Esophagus mucosa (tissue), 1 donor: ENCODE results near the gene GAS2L1. TPM values are rescaled to one million over a fixed set of nuclear protein-coding genes. Genes with fewer than 3 reads are reported as not detected.

Experiments
- ATAC-seq: fragments of 200-7000 bp; cut with Tn5 transposase; one replicate; pipeline ENCODE4 v1.9.1; 2020
- total RNA-seq: library from RNA; stranded (reverse); gene quantifications from one replicate; pipeline ENCODE4 v1.2.4, GENCODE V29; 2023
- donor health status: DM: yes; HTN: yes; CAD: no.

Gene GAS2L1
- total RNA-seq, 1 donor from 2014 or later = 27.7 TPM

DNA sequence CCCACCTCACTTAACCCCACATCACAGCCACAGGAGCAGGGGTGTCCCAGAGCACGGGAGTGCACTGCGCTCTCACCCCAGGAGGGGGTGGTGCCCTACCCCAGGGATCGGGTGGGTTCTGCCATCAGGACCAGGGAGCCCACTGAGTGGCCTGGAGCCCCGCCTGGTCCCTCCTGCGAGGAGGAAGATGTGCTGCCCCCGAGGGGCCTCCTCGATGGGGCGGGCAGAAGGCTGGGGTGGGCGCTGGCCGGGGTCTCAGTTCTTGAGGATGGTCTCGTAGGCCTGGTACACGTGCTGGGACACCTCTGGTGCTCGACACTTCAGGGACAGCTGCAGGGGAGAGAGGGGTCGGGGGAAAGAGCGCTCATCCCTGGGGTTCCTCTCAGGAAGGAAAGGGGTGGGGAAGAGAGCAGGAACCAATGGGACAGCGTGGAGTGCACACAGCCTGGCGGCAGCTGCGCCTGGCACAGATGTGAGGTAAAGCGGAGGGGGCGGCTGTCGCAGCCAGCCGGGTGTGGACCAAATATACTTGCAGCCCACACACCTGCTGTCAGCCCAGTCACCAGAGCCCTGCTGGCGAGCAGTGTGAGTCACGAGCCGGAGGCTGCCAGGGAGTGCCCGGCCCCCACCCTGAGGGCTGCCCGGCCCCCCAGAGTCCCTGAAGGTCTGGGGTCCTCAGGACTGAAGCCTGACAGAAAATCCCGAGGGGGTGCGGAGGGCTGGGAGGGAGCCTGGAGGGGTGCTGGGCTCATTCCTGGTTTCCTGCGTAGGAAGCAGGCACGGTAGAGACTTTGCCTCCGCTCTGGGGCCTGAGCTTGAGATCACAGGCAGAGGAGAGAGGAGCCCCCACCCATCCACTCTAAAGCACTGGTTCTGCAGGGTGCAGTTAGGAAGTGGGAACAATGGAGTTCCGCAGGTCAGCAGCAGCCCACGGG is 22.4 kb downstream of the GAS2L1 start:
- no peak for ATAC-seq

DNA sequence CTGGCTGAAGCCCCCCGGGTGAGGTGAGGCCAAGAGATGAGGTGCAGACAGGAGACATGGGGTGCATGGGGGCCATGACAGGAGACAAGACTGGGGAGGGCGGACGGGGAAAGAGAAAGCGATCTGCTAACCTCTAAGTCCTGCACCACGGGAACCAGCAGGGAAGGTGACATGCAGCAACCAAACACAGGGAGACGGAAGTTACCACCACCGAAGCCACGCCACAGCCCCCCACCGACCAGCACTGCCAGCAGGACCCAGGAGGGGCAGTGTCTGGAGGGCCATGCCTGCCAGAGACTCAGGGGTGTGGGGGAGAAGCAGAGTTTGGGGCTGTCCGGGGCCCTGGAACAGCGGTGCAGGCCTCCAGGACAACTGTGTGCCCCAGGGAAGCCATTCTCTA is 23.1 kb downstream of the GAS2L1 start:
- no peak for ATAC-seq

DNA sequence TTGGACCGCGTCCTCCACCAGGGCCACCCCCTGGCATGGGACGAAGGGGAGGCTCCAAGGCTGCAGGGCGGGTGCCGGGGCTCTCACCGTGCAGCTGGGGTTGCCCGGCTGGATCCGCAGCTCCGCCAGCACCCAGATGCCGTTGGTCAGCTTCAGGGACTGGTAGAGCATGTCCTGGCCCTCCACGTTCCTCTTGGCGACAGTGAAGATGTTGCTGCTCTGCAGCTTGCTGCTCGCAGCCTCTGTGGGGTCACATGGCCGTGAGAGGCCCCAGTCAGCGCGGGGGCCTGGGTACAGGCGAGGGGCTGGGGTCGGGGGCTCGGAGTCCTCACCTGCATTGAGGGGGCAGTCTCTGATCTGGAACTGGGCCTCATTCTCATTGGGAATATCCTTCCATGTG is 23.8 kb downstream of the GAS2L1 start:
- no peak for ATAC-seq

DNA sequence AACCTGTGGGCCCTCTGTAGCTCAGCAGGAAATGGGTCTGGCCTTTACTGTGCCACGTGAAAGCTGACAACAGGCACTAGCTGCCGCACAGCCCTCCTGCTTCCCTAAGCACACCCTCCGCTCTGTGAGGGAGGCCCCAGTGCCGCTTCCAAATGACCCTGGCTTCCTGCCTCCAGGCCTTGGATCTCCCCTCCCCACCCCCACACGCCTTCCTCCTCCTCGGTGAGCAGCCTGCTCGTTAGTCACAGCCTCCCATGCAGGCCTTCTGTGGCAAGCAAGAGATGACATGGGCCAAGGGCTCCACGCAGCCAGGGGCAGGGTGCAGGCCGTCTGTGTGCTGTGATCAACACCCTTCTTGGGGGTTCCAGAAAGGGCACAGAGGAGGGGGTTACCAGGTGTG is 24.3 kb downstream of the GAS2L1 start:
- no peak for ATAC-seq

DNA sequence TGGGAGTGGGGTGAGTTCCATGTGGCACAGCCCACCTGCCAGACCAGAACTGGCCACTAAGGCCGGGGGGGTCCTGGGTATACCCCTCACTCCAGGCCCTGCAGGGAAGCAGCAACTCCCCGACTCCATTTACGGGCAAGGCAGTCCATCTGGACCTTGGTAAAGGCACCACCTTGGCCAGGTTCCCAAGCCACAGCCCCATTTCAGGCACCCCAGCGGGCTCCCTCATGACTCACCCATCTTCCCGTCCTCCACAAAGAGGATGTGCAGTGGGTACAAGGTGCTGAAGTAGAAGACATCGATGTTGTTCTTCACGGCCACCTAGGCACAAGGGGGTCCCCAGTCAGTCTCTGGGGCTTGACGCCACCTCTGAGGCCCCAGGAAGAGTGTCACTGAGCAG is 24.8 kb downstream of the GAS2L1 start:
- ATAC-seq = no peak

DNA sequence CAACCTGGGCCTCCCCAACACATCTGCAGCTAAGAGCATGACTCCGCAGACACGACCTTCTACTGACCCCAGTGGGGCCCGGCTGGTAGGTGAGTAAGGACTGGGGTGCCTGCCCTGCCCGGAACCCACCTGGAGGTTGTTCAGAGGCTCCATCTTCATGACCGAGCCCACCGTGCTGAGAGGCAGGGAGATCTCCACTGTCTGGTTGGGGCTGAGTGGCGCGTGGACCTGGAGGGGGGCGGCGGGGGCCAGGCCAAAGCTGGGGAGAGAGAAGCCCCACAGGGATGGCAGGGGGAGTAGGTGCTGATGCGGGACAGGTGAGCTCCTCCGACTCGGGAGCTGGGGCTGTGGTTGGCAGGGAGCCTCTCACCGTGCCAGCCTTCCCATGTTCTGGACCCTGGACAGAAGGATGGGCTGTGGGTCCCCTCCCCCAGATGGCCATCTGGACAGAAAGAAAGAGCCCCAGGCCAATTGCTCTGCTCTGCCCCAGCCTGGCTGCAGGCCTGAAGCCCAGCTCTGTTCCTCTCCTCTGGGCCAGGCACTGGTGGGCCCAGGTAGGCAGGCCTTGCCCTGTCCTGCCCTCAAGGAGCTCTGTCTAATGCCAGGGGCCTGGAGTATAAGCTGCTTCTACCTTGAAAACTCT is 25.3 kb downstream of the GAS2L1 start:
- ATAC-seq = no peak

DNA sequence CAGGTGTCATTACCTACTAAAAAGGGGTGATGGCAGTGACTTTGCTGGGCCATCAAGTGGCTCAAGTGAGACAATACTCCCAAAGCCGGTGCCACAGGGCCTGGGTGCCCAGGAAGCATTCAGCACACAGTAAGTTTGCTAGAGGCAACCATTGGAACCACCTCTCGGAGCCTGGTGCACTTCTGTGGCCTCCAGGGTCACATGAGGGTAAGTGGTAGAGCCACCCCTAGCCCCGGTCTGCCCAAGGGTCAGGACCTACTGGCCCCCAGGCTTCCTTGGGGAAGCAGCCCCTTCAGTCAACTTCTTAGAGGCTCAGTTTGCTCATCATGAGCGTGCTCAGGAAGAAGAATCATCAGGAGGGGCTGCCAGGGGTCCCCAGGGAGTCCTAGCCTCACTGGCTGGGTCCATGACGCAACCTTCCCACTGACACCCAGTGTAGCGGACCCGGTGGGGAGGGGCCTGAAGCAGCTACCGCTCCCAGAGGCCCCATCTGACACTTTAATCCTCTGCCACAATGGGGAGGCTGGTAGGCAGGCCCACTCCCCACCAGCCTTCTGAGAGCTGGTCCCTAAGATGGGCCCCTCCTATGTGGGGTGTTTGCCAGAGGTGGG is 26.5 kb downstream of the GAS2L1 start:
- ATAC-seq = no peak

DNA sequence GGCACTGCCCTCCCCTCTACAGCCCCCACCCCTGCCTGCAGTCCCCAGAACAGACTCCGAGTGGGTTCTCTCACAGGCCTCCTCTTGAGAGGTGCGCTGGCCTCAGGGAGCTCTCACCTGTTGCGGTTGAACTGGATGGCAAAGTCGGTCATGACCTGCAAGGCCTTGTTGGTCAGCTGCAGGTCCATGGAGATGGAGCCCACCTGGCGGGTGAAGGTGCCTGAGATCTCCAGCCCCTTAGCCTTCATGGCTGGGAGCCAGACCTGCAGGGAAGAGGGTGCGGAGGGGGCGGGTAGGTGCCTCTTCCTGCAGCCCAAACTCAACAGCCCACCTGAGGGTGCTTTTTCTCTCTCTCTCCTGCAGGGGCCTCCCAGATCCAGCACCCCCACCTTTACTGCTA is 27.7 kb downstream of the GAS2L1 start:
- ATAC-seq = no peak

DNA sequence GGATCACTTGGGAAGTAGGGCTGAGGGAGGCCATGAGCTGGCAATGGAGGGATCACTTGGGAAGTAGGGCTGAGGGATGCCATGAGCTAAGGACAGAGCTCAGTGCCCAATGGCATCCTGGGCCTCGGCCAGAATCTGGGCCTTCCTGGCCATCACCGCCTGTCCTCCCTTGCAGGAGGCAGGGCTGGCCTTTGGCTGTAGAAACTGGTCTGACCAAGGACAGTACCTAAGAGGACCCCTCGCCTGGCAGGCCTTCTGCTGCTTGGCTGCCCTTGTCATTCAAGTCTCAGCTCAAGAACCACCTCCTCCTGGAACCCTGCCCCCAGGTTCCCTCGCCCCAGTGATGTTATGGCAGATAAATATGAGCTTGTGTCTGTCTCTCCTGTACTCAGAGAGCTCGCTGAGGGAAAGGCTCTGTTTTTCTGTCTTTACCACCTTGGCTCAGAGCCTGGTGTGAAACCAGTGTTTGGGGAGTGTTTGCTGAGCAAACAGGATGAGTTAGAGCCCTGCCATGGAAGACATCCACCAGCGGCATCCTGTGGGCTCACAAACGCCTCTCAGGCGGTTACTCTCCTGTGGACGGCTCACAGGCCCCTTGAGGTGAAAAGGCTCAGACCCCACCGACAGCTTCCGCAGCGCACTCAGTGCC is 28.4 kb downstream of the GAS2L1 start:
- ATAC-seq = no peak

DNA sequence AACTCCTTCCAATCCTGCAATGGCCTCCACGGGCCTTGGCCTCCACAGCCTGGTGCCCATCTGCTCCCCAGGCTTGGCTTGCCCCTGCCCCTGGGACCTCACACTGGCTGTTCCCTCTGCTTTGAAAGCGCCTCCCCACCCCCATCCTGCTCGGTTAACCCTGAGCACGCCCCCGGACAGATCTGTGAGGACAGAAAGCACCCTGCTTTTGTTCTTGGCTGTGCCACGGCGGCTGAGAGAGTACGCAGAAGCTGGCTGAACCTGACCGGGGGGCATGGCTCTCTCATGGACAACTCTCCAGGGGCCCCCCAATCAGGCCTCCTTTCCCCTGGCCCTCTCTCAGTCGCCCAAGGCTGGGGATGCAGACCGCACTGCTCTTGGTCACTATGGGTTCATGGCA is 29.2 kb downstream of the GAS2L1 start:
- no peak for ATAC-seq

DNA sequence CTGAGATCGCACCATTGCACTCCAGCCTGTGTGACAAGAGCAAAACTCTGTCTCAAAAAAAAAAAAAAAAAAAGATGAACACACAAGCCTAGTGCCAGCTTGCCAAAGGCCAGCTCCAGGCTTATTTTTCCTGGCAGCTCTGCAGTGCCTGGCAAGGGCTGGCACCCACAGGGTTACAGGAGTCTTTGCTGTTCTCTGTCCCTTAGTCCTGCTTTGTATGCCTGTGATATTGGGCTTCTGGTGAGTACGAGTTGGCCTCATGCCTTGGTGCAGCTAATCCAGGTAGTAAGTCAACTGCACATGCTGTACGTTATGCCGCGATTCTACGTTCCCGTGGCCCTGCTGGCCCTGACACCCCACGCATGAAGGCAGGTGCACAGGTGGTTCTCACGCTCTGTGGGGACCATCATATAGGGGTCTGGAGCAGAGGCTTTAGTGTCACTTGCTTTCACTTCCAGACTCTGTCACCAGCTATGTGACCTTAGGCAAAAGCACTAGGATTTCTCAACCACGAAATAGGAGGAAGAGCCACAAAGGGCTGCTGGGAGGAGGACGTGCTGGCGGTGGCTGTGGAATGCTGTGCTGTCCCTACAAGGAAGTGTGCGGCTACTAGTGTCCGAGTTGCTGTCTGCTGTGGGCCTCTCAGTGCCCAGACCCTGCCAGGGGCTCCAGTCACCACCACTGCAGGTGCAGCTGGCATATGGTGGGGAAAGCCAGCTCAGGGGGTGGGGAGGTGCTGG is 30.5 kb downstream of the GAS2L1 start:
- no peak for ATAC-seq

DNA sequence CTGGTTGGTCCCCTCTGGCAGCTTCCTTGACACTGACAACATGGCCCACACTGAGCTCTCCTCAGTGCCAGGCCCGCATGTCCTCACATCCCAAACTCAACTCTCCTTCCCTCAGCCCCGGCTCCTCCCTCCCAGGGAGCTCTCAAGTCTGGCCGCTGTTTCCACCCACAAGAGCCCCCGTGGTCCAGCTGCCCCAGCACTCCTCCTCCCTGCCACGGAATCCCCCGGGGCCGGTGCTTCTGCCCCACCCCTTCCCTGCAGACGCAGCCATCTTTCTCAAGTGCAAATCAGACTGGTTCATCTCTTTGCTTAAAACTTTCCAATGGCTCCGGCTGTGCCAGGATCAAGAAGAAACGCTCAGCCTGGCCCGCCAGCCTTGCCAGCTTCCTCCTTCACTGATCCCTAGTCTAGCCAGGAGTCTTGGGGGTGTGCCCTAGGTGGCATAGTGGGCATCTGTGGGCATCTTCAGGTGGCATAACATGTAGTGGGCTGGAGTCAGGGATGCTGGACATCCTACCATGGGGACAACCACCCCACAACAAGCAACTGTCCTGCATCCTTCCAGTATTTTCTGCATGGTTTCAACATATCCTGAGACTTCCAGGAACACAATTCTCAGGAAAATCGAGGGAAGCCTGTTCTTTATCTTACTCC is 31.3 kb downstream of the GAS2L1 start:
- ATAC-seq = no peak

DNA sequence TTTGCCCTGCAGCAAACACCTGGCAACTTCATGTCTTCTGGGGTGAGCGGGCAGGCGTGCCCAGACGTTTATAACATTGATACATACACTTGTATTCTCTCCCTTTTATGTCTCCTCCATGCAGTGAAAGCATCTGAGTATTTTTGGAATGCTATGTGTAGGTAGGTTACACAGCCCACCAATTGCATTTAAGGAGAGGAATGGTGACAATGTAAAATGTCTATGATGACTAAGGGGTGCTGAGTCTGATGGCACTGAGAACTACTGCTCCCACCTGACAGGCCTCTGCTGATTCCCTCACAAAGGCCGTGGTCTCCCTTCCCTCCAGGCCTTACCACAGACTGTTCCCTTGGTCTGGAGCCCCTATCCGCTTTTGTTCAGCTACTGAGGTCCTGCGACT is 31.9 kb downstream of the GAS2L1 start:
- ATAC-seq = no peak

DNA sequence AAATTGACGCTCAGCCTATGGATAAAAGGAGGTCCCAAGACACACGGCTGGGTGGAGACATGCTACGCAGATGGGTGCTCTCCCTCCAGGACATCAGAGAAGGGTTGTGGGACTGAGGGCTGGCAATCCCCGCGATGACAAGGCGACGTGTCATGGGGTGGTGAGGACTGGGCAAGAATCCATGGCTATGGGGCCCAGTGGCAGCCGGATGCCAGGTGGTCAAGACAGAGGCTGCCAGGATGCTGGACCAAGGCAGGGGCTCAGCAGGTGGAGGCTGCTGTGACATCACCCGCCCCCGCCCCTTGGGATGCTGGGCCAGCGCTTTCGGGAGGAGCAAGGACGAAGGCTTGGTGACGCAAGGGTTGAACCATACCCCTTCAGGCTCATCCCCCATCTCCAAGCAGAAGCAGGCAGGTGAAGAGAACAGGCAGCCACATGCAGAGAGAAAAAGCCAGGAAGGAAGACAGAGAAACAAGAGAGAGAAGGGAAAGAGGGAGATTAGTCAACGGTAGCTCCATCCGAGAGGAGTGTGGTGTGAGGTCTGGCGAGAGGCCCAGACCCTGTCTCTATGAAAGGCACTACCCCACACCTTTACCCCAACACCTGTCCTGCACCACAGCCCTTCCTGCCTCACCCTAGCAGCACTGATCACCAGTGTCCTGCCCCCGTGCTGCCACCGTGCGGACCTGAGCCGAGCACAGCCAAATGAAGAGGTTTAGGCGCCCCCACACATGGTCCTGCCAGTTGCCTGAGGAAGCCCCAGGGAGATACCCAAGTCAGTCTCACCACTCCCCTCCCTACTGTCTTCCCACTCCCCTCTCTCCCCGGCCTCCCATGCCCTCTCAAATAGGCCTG is 33.2 kb downstream of the GAS2L1 start:
- ATAC-seq = peak; percentile 49

DNA sequence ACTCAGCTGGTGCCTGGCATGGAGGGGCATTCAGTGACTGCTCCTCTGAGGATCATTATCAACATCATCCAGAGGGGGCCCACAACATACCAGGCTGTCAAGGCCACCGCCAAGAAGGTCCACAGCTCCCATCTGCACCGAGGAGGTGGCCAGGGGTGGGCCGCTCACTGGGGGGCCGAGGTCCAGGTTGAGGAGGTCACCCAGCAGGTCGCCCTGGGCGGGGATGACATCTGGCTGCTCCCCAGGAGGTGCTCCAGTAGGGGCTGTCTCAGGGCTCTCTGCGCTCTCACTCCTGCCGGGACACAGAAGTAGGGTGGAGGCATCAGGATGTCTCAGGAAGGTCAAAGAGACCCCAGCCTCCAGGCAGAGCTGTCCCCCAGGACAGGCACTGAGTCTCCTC is 34.1 kb downstream of the GAS2L1 start:
- no peak for ATAC-seq

DNA sequence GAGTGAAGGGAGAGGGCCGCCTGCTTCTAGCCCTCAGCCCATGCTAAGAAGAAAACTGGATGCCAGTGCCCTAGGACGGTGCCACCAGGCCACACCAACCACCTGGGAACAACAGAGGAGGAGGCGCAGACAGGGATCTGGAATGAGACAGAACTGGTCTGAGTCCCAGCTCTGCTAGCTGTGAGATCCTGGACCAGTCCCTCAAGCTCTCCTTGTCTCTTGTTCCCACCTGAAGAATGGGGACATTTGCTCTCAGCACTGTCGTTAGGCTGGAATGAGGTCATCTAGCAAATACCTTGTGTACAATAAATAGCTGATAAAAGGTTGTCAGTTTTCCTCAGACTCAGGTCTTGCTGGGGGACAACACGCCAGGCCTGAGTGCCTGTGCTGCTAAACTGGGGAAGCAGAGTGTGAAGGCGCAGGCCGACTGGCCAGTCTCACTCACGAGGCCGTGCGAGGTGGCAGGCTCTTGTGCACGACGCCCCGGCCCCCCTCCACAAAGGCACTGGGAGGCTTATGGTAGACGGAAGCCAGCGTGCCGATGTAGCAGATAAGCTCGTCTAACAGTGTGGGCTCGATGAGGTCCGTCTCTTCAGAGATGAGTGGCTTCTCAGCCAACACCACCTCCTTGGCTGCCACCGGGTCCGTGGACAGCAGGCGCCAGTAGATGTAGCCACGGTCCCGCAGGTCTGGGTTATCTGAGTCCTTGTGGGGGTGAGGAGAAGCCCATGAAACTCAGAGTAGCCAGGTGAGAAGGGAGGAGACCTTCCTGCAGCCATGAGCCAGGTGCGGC is 34.8 kb downstream of the GAS2L1 start:
- ATAC-seq = no peak

DNA sequence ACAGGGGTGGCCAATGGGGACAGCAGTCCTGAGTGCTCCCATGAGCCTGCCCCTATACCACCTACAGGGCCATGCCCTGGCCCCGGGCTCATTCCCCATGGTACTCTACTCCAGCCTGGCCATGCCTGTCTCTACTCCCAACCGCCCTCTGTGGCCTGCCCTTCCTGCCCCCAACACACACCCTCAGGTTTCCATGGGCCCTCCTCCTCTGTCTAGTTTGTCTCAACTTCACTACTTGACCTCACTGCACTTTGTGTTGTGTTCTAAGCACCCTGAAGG is 35.3 kb downstream of the GAS2L1 start:
- ATAC-seq = no peak

DNA sequence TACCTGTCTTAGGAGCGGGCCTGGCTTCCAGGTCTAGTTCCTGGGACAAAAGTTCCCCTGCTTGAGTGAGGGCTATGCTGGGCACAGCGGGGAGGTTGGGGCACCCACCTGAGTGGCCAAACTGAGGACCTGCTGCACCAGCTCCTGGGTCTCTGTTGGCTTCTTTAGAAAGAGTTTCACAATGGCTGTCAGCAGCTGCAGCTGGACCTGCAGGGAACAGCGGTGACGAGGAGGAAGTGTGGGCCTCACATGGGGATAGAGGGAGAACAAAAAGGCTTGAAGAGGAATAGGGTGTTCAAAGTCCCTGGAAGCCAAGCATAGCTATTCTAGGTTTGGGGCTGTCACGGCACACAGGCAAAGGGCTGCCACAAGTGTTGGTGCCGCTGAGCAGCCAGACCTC is 35.7 kb downstream of the GAS2L1 start:
- ATAC-seq = no peak

DNA sequence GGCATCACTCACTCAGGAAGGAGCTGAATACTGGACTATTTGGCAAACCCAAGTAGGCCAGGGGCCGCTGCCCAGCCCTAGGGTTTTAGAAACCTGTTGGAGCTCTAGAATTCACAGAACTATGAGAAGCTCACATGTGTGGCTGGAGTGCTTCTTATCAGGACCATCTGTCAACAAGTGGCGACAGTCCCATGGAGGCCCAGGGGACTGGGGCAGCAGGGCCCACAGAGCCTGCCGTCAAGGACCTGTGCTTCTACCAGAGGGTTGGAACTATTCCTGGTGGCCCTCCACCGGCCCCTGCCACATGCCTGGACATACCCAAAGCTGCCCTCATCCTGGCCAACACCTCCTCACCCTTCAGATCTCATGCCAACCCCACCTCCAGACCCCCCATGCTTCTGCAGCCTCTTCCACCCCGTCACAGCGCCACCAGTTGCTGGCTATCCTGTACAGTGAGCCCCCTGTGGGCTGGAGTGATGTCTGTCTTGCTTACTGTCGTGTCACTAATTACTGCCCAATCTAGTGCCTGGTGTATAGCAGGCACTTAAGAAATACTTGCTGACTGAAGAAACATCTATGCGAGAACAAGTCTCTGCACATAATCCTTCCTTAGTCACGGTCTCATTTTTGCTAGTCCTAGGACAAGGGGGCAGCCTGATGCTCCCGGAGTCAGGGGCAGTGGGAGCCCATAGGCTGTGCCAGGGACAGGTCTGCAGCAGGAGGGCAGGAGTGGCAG is 36.3 kb downstream of the GAS2L1 start:
- peak; percentile 6 for ATAC-seq
